ENCODE data around the gene DNAI7. TPM values are rescaled to one million over a fixed set of nuclear protein-coding genes. Genes with fewer than 3 reads are reported as not detected.

DNAI7 gene
- total RNA-seq, 1 donor from 2014 or later, result 0.38 TPM

- intact Hi-C loops (cut with DNase I), result no loop called here
- no peak for DNase-seq (ENCODE audit: low spot score)
These were observed 81.3 kb downstream of the DNAI7 start for GRCh38 chr12:25113651-25114050.

DNA sequence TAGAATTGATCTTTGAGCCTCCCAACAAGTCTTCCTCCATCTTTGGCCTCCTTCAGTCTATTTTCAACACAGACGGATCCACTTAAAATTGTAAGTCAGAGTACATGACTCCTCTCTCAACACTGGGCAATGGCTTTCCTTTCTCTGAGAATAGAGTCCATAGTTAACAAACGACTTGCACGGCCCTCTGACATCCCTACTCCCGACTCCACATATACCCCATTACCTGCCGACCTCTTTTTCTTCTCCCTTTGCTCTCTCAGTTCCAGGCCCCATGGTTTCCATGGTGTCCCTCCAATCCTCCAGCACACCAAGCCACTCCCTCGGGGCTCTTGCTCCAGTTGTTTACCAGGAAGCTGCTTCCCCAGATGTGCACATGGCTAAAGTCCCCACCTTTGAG is 84.7 kb downstream of the DNAI7 start:
- DNase-seq (ENCODE audit: low spot score), result no peak
- intact Hi-C loops (cut with DNase I), result no loop called here

GRCh38 chr12:25107920-25108319 is 87.0 kb downstream of the DNAI7 start:
- intact Hi-C loops (cut with DNase I), result no loop called here
- DNase-seq (ENCODE audit: low spot score), result no peak

DNA sequence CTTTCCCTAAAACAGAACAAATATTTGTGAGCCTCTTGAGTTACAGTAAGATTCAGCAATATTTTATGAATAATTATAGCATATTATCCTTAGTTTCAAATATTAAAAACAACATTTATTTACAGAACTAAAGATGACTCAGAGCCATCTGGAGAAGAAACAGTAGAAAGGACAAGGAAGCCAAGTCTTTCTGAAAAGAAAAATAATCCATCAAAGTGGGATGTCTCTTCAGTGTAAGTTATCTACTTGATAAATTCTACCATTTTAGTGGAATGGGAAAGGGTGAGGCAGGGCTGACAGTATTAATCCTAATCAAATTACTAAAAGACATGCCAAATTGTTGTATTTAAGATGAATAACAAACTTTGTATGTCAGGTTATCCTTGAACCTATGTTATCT is 88.1 kb downstream of the DNAI7 start:
- intact Hi-C loops (cut with DNase I), result no loop called here
- no peak for DNase-seq (ENCODE audit: low spot score)

- intact Hi-C loops (cut with DNase I), result no loop called here
- no peak for DNase-seq (ENCODE audit: low spot score)
These were observed 92.6 kb downstream of the DNAI7 start for GRCh38 chr12:25102402-25102801.

GRCh38 chr12:25101092-25101445 is 93.9 kb downstream of the DNAI7 start:
- no peak for DNase-seq (ENCODE audit: low spot score)
- intact Hi-C loops (cut with DNase I), result no loop called here

GRCh38 chr12:25100194-25101091 is 94.5 kb downstream of the DNAI7 start:
- intact Hi-C loops (cut with DNase I), result no loop called here
- DNase-seq (ENCODE audit: low spot score), result no peak

DNA sequence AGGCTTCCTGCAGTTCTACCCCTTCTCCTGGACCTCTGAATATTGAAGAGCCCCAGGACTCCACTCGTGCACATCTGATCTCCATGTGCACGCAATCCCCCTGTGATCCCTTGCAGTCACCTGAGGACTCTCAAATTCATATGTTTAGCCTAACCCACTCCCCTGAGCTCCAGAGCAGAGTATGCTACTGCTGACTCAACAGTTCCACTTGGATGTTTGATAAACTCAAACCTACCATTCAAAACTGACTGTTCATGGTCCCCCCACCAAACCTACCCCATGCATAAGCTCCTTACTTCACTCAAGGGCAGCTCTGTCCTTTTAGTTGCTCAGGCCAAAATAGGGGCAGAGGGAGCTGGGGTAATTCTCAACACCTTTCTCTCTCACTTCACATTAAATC is 96.0 kb downstream of the DNAI7 start:
- intact Hi-C loops (cut with DNase I), result no loop called here

GRCh38 chr12:25089738-25090137 is 105.2 kb downstream of the DNAI7 start:
- intact Hi-C loops (cut with DNase I), result no loop called here
- DNase-seq (ENCODE audit: low spot score), result no peak

More for the DNA sequence above, 96.0 kb downstream of the DNAI7 start:
- no peak for DNase-seq (ENCODE audit: low spot score)

DNA sequence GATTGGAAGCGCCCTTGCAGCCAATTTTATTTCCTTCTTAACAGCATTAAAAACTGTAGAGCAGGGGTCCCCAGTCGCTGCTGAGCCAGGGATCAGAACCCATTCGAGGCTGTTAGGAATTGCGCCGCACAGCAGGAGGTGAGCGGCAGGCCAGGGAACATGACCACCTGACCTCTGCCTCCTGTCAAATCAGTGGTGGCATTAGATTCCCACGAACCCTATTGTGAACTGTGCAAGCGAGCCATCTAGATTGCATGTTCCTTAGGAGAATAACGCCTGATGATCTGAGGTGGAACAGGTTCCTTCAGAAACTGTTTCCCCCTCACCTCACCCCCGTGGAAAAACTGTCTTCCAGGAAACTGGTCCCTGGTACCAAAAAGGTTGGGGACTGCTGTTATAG is 107.4 kb downstream of the DNAI7 start:
- DNase-seq (ENCODE audit: low spot score), result no peak
- intact Hi-C loops (cut with DNase I), result no loop called here

- intact Hi-C loops (cut with DNase I), result no loop called here
- no peak for DNase-seq (ENCODE audit: low spot score)
These were observed 110.1 kb downstream of the DNAI7 start for GRCh38 chr12:25084816-25085215.

DNA sequence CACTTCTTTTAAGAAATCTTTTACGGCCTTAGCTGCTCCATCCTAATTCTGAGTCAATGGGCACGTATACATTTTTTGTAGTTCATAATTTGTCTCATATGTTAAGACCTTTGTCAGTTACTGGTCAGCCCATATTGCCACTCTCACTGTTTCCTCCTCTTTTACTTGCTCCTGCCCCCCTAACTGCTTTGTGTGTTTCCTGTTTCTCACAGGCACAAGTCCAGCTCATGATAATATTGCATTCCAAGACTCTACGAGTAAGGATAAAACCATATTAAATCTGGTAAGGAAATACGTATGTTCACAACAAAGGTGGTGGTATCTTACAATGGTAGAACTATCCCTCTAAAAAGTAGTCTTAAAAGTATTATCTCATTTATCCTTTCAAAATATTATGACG is 111.7 kb downstream of the DNAI7 start:
- intact Hi-C loops (cut with DNase I), result no loop called here
- DNase-seq (ENCODE audit: low spot score), result no peak

- intact Hi-C loops (cut with DNase I), result no loop called here
- no peak for DNase-seq (ENCODE audit: low spot score)
These were observed 112.3 kb downstream of the DNAI7 start for GRCh38 chr12:25082628-25083027.

- DNase-seq (ENCODE audit: low spot score), result no peak
- intact Hi-C loops (cut with DNase I), result no loop called here
These were observed 115.6 kb downstream of the DNAI7 start for GRCh38 chr12:25079393-25079792.

DNA sequence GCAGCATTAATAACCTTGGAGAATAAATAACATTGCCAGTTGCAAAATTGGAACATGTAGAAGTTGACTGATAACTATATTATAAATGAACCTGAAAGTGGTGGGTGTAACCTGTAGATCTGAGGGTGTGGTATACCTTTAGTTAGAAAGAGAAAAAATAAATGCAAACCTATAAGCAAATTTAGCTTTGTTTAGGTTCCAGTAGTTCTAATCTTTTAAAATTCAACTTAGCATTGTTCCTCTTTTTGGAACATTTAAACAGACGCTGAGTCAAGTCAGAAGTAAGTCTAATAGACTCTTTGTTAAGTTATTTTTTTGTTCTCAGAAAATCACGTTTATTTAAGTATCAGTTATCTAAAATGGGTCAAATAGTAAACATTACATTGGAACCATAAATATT is 120.0 kb downstream of the DNAI7 start:
- no peak for DNase-seq (ENCODE audit: low spot score)
- intact Hi-C loops (cut with DNase I), result no loop called here

GRCh38 chr12:25074113-25074512 is 120.8 kb downstream of the DNAI7 start:
- no peak for DNase-seq (ENCODE audit: low spot score)
- intact Hi-C loops (cut with DNase I), result no loop called here

- intact Hi-C loops (cut with DNase I), result no loop called here
- no peak for DNase-seq (ENCODE audit: low spot score)
These were observed 121.9 kb downstream of the DNAI7 start for GRCh38 chr12:25072906-25073650.

- DNase-seq (ENCODE audit: low spot score), result no peak
- intact Hi-C loops (cut with DNase I), result no loop called here
These were observed 123.6 kb downstream of the DNAI7 start for GRCh38 chr12:25071366-25071765.

GRCh38 chr12:25069224-25069623 is 125.7 kb downstream of the DNAI7 start:
- DNase-seq (ENCODE audit: low spot score), result no peak
- intact Hi-C loops (cut with DNase I), result no loop called here

- intact Hi-C loops (cut with DNase I), result no loop called here
- no peak for DNase-seq (ENCODE audit: low spot score)
These were observed 129.9 kb downstream of the DNAI7 start for GRCh38 chr12:25065035-25065434.
